Measurements from ENCODE around the gene ASCC1.

Gene ASCC1

DNA sequence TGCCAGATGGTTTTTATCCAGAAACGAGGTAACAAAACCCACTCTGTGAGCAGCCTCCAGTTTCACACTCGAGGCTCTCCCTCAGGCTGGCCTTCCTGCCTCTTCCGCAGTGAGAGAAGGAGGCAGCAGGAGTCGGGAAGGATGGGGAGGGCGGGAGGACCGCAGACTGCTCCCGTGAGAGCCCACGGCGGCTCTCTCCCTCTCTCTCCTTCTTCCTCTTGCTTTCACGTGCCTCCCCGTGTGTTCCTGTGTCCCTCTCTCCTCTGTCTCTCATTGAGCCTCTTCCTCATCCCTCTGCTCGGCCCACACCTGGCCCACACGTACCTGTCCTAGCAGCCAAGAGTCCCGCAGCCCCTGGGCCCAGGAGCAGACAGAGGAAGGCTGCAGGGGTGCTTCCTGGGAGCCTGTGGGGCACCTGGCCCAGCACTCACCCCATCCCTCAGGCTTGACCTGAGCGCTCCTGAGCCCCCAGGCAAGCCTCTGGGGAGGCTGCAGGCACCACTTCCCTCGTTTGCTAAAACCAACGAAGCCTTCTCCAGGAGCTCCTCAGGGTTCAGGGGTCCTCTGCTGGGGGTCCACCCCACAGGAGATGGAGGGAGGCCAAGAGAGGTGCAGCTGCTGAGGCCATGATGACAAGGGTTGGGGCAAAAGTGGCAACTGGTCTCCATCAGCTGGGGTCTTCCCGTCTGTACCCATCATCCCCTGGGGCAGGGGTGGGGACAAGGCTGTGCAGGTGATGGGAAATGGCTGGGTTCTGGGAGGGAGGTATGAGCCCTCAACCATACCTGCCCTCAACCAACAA lies 141.3 kb downstream of the ASCC1 start:
- no peak for DNase-seq
- Histone ChIP-seq H3K79me2 (ENCODE audit: control insufficient read depth, insufficient read depth, low read length) (no peaks in the 10 kb centered on the region), H3K4me1 (ENCODE audit: control insufficient read depth, low read depth, low read length) (no peaks in the 10 kb centered on the region), H4K5ac (ENCODE audit: low read length) (no peak overlapping the region), H3K9ac (ENCODE audit: low read length) (no peak overlapping the region), H2BK5ac (ENCODE audit: low read length) (no peak overlapping the region), H2BK15ac (replicated peaks; ENCODE audit: low read depth) (no peak overlapping the region), H3K27me3 (ENCODE audit: insufficient read depth, low read length, poor library complexity) (no peaks in the 10 kb centered on the region), H3K4me3 (ENCODE audit: low read length) (no peak overlapping the region), H3K18ac (ENCODE audit: low read length) (no peak overlapping the region), H3K4ac (ENCODE audit: low read depth, low read length) (no peak overlapping the region), H3K36me3 (ENCODE audit: control insufficient read depth, insufficient read depth, low read length) (no peaks in the 10 kb centered on the region), H3K79me1 (ENCODE audit: low read length) (no peaks in the 10 kb centered on the region), H3K23ac (ENCODE audit: low read length) (no peak overlapping the region), H2BK120ac (ENCODE audit: low read depth, low read length) (no peak overlapping the region), H4K8ac (ENCODE audit: low read depth, low read length) (no peak overlapping the region), H3K4me2 (ENCODE audit: low read length) (no peak overlapping the region), H2AK5ac (ENCODE audit: low read length) (no peak overlapping the region), H3K56ac (ENCODE audit: low read length) (no peak overlapping the region), H3K27ac (ENCODE audit: low read depth, low read length) (no peak overlapping the region)
- WGBS (ENCODE audit: extremely low coverage, insufficient coverage, low lambda C conversion rate), result no CpG with 5 or more reads among the region's 18 CpGs

GRCh38 chr10:72073708-72074573 lies 142.1 kb downstream of the ASCC1 start:
- Histone ChIP-seq H3K4ac (ENCODE audit: low read depth, low read length) (no peak overlapping the region), H3K18ac (ENCODE audit: low read length) (no peak overlapping the region), H2BK120ac (ENCODE audit: low read depth, low read length) (no peak overlapping the region), H2AK5ac (ENCODE audit: low read length) (no peak overlapping the region), H4K8ac (ENCODE audit: low read depth, low read length) (no peak overlapping the region), H3K23ac (ENCODE audit: low read length) (no peak overlapping the region), H3K56ac (ENCODE audit: low read length) (no peak overlapping the region), H3K9ac (ENCODE audit: low read length) (no peak overlapping the region), H2BK5ac (ENCODE audit: low read length) (no peak overlapping the region), H4K5ac (ENCODE audit: low read length) (no peak overlapping the region), H3K79me1 (ENCODE audit: low read length) (no peaks in the 10 kb centered on the region), H3K27me3 (ENCODE audit: insufficient read depth, low read length, poor library complexity) (no peaks in the 10 kb centered on the region), H3K4me3 (ENCODE audit: low read length) (no peak overlapping the region), H3K4me1 (ENCODE audit: control insufficient read depth, low read depth, low read length) (no peaks in the 10 kb centered on the region), H3K36me3 (ENCODE audit: control insufficient read depth, insufficient read depth, low read length) (no peaks in the 10 kb centered on the region), H3K4me2 (ENCODE audit: low read length) (no peak overlapping the region), H3K27ac (ENCODE audit: low read depth, low read length) (no peak overlapping the region), H3K79me2 (ENCODE audit: control insufficient read depth, insufficient read depth, low read length) (no peaks in the 10 kb centered on the region), H2BK15ac (replicated peaks; ENCODE audit: low read depth) (no peak overlapping the region)
- no CpG with 5 or more reads among the region's 14 CpGs for WGBS (ENCODE audit: extremely low coverage, insufficient coverage, low lambda C conversion rate)
- DNase-seq, result no peak

DNA sequence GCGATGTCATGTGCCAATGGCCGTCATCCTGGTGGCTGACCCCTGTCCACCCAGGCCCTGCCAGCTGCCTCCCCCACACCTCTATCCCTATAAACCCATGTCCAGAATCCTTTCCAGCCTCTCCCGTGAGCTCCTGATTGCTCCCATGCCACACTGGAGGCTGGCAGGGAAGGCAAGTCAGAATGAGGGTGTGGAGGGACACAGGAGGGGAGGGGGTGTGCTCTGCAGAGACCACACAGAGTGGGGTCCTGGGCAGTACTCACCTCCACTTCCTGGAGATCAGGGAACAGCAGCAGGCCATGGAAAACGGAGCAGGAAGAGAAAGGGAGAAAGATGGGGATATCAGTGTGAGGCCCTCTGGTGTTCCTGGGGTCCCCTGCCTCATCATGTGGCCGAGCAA lies 143.4 kb downstream of the ASCC1 start:
- Histone ChIP-seq H3K79me2 (ENCODE audit: control insufficient read depth, insufficient read depth, low read length) (no peaks in the 10 kb centered on the region), H3K27me3 (ENCODE audit: insufficient read depth, low read length, poor library complexity) (no peaks in the 10 kb centered on the region), H3K56ac (ENCODE audit: low read length) (no peak overlapping the region), H3K23ac (ENCODE audit: low read length) (no peak overlapping the region), H3K4me2 (ENCODE audit: low read length) (no peak overlapping the region), H3K4ac (ENCODE audit: low read depth, low read length) (no peak overlapping the region), H4K5ac (ENCODE audit: low read length) (no peak overlapping the region), H3K9ac (ENCODE audit: low read length) (no peak overlapping the region), H2BK120ac (ENCODE audit: low read depth, low read length) (no peak overlapping the region), H3K4me3 (ENCODE audit: low read length) (no peak overlapping the region), H2BK15ac (replicated peaks; ENCODE audit: low read depth) (no peak overlapping the region), H3K18ac (ENCODE audit: low read length) (no peak overlapping the region), H2BK5ac (ENCODE audit: low read length) (no peak overlapping the region), H4K8ac (ENCODE audit: low read depth, low read length) (no peak overlapping the region), H3K27ac (ENCODE audit: low read depth, low read length) (no peak overlapping the region), H3K4me1 (ENCODE audit: control insufficient read depth, low read depth, low read length) (no peaks in the 10 kb centered on the region), H3K36me3 (ENCODE audit: control insufficient read depth, insufficient read depth, low read length) (no peaks in the 10 kb centered on the region), H3K79me1 (ENCODE audit: low read length) (no peaks in the 10 kb centered on the region), H2AK5ac (ENCODE audit: low read length) (no peak overlapping the region)
- DNase-seq, result no peak
- no CpG with 5 or more reads among the region's 5 CpGs for WGBS (ENCODE audit: extremely low coverage, insufficient coverage, low lambda C conversion rate)

DNA sequence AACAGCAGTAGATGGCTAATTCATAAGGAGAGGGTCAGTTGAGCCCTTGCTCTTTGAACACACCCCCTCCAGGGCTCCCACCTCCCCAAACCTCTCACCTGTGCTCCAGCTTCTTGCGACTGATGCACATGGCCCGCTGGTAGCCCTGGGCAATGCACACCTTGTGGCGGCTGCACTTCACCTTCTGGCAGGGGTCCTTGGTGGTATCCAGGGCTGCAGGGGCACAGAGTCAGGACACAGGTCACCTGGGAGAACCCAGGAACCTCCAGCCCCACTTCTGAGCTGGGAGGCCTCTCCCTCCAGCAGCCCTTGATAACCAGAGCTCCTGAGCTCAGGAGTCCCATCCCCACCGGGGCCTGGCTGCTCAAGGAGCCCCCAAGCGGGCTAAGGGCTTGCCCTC lies 144.0 kb downstream of the ASCC1 start:
- Histone ChIP-seq H3K27me3 (ENCODE audit: insufficient read depth, low read length, poor library complexity) (no peaks in the 10 kb centered on the region), H2BK5ac (ENCODE audit: low read length) (no peak overlapping the region), H3K9ac (ENCODE audit: low read length) (no peak overlapping the region), H2BK15ac (replicated peaks; ENCODE audit: low read depth) (no peak overlapping the region), H2AK5ac (ENCODE audit: low read length) (no peak overlapping the region), H3K4me3 (ENCODE audit: low read length) (no peak overlapping the region), H3K4me2 (ENCODE audit: low read length) (no peak overlapping the region), H3K4me1 (ENCODE audit: control insufficient read depth, low read depth, low read length) (no peaks in the 10 kb centered on the region), H3K18ac (ENCODE audit: low read length) (no peak overlapping the region), H4K5ac (ENCODE audit: low read length) (no peak overlapping the region), H2BK120ac (ENCODE audit: low read depth, low read length) (no peak overlapping the region), H3K79me2 (ENCODE audit: control insufficient read depth, insufficient read depth, low read length) (no peaks in the 10 kb centered on the region), H3K23ac (ENCODE audit: low read length) (no peak overlapping the region), H3K4ac (ENCODE audit: low read depth, low read length) (no peak overlapping the region), H3K56ac (ENCODE audit: low read length) (no peak overlapping the region), H4K8ac (ENCODE audit: low read depth, low read length) (no peak overlapping the region), H3K79me1 (ENCODE audit: low read length) (no peaks in the 10 kb centered on the region), H3K27ac (ENCODE audit: low read depth, low read length) (no peak overlapping the region), H3K36me3 (ENCODE audit: control insufficient read depth, insufficient read depth, low read length) (no peaks in the 10 kb centered on the region)
- no peak for DNase-seq
- no CpG with 5 or more reads among the region's 5 CpGs for WGBS (ENCODE audit: extremely low coverage, insufficient coverage, low lambda C conversion rate)

- no peak overlapping the region for H4K5ac ChIP-seq (ENCODE audit: low read length)
- no peak overlapping the region for H3K4me3 ChIP-seq (ENCODE audit: low read length)
- H3K79me2 ChIP-seq (ENCODE audit: control insufficient read depth, insufficient read depth, low read length), result no peaks in the 10 kb centered on the region
- no peak overlapping the region for H3K27ac ChIP-seq (ENCODE audit: low read depth, low read length)
- no peak overlapping the region for H4K8ac ChIP-seq (ENCODE audit: low read depth, low read length)
- H2AK5ac ChIP-seq (ENCODE audit: low read length), result no peak overlapping the region
- no CpG with 5 or more reads among the region's 7 CpGs for WGBS (ENCODE audit: extremely low coverage, insufficient coverage, low lambda C conversion rate)
- H3K4ac ChIP-seq (ENCODE audit: low read depth, low read length), result no peak overlapping the region
- H3K4me1 ChIP-seq (ENCODE audit: control insufficient read depth, low read depth, low read length), result no peaks in the 10 kb centered on the region
- H3K4me2 ChIP-seq (ENCODE audit: low read length), result no peak overlapping the region
- no peaks in the 10 kb centered on the region for H3K27me3 ChIP-seq (ENCODE audit: insufficient read depth, low read length, poor library complexity)
- no peak overlapping the region for H3K18ac ChIP-seq (ENCODE audit: low read length)
- H2BK15ac ChIP-seq (replicated peaks; ENCODE audit: low read depth), result no peak overlapping the region
- no peak overlapping the region for H3K23ac ChIP-seq (ENCODE audit: low read length)
- no peak overlapping the region for H2BK120ac ChIP-seq (ENCODE audit: low read depth, low read length)
- H2BK5ac ChIP-seq (ENCODE audit: low read length), result no peak overlapping the region
- no peaks in the 10 kb centered on the region for H3K79me1 ChIP-seq (ENCODE audit: low read length)
- no peaks in the 10 kb centered on the region for H3K36me3 ChIP-seq (ENCODE audit: control insufficient read depth, insufficient read depth, low read length)
- H3K56ac ChIP-seq (ENCODE audit: low read length), result no peak overlapping the region
- DNase-seq, result peak; percentile 65
- no peak overlapping the region for H3K9ac ChIP-seq (ENCODE audit: low read length)
Measured at GRCh38 chr10:72069751-72070526, 146.1 kb downstream of the ASCC1 start.
